Stimulated activated CD8-positive, alpha-beta memory T cell treated with anti-CD3 and anti-CD28 coated beads, Interleukin-7, amount 100 ng/mL, for 4 hours (primary cell): ENCODE results near the gene RHCE.
"Not testable (repeated sequence)": the region's sequence is repeated elsewhere in the genome, so short reads cannot be mapped to it uniquely, and the experiment has no call there.

Experiments used
- DNase-seq, 2 donors: peaks; one replicate each; pipeline ENCODE4 v3.0.0-alpha.2; 2020; ENCODE audit warnings: low read depth in 2 of 2

Gene RHCE

GRCh38 chr1:25342846-25343245, 77.8 kb downstream of the RHCE start:
- DNase-seq = no peak

- no peak for DNase-seq
These were observed 78.9 kb downstream of the RHCE start for GRCh38 chr1:25341746-25342145.

GRCh38 chr1:25338986-25339385, 81.6 kb downstream of the RHCE start:
- DNase-seq = no peak

- DNase-seq = peak; percentile 80 to 82
These were observed 82.2 kb downstream of the RHCE start, which contains the start of gene TMEM50A for GRCh38 chr1:25338188-25338981. Gene TMEM50A (plus strand): TSS chr1:25338334. CDS start chr1:25340487, 2,153 bp downstream.

GRCh38 chr1:25337483-25338187, 83.0 kb downstream of the RHCE start:
- peak; percentile 12 to 25 for DNase-seq

GRCh38 chr1:25336922-25337354, 83.7 kb downstream of the RHCE start:
- DNase-seq = peak in 1 of 2 donors; percentile 13

GRCh38 chr1:25329950-25330349, 90.7 kb downstream of the RHCE start:
- DNase-seq = not testable (repeated sequence)

GRCh38 chr1:25329336-25329735, 91.3 kb downstream of the RHCE start:
- not testable (repeated sequence) for DNase-seq

GRCh38 chr1:25328791-25329185, 91.8 kb downstream of the RHCE start:
- DNase-seq = not testable (repeated sequence)

- not testable (repeated sequence) for DNase-seq
These were observed 92.5 kb downstream of the RHCE start for GRCh38 chr1:25327864-25328790.

GRCh38 chr1:25324407-25324806, 96.2 kb downstream of the RHCE start:
- not testable (repeated sequence) for DNase-seq

GRCh38 chr1:25322127-25322526, 98.5 kb downstream of the RHCE start:
- DNase-seq = not testable (repeated sequence)

GRCh38 chr1:25320314-25320938, 100.2 kb downstream of the RHCE start:
- DNase-seq = not testable (repeated sequence)

GRCh38 chr1:25312806-25313470, 107.7 kb downstream of the RHCE start:
- not testable (repeated sequence) for DNase-seq
